ENCODE results near the gene ACKR3.

ACKR3 gene

DNA sequence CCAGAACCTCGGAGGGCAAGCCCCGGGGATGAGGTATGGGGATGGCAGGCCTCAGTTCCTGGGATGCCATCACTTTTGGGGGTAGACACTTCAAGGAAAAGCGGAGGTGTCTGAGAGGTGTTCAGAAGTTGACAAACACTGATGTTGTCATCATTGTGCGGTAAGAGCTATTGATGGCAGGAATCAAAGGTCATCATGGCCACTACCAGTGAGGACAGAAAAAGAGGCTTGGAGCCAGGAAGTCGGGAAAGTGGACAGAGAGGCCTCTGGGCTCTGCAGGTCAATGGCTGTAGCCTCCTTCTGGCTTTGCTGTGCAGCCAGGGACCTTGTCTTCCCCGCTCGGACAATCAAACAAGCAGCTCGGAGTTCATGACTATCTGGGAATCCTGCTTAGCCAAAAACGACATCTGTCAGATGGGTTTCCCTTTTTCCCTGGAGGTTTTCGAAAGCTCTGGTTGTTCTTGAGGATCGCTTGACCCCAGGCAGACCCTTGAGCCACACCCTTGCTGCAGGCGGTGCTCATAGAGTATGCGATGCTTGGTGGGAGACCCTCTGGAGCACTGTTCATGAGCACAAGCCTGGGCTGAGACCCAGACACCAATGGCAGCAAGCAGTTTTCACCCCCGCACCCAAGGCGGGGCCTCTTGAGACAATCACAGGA is 19.4 kb downstream of the ACKR3 start:
- no peak for FAIRE-seq

DNA sequence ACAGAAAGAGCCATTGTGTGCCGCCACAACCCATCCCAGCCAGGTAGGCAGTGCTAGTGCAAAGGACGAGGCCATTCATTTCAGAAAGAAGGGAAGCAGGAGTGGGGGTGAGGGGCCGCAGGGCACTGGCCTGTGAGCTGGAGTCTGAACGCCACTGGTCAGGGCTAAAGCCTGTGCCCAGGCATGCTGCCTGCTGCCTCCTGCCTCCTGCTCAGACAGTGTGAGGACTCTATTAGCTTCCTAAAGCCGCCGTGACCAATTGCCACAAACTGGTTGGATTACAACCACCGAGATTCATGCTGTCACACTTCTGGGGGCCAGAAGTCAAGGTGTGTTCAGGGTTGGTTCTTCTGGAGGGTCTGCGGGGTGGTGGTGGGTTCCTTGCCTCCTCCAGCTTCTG is 21.2 kb downstream of the ACKR3 start:
- no peak for FAIRE-seq

DNA sequence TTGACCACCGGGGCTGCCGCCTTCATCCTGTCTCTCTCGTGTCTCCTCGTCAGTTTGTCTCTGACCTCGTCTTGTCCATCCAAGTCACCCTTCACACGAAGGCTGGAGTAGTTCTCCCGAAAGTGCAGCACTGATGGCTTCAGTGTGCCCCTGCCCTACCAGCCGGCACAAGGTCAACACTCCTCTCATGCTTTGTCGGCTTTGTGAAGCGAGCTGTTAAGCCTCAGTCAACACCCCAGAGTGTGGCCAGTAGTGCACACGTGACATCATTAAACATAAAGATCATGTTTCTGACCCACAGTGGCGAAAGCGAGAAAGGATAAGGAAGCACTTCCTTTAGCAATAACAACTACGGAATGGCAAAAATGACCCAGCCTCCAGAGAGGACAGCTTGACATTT is 23.2 kb downstream of the ACKR3 start:
- FAIRE-seq = no peak

DNA sequence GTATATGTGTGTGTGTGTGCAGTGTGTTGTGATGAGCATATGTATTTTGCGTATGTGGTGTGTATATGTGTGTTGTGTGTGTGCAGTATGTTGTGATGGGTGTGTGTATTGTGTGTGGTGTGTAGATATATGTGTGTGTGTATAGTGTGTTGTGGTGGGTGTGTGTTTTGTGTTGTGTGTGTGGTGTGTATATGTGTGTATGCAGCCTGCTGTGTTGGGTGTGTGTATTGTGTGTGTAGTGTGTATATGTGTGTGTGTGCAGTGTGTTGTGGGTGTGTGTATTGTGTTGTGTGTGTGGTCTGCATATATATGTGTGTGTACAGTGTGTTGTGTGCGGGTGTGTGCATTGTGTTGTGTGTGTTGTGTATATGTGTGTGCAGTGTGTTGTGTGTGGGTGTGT is 23.9 kb downstream of the ACKR3 start:
- no peak for FAIRE-seq

DNA sequence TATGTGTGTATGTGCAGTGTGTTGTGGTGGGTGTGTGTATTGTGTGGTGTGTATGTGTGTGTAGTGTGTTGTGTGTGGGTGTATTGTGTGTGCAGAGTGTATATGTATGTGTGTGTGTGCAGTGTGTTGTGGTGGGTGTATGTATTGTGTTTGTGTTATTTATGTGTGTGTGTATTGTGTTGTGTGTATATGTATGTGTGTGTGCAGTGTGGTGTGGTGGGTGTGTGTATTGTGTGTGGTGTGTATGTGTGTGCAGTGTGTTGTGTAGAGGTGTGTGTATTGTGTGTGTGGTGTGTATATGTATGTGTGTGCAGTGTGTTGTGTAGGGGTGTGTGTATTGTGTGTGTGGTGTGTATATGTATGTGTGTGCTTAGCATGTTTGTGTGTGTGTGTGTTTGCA is 24.3 kb downstream of the ACKR3 start:
- no peak for FAIRE-seq

DNA sequence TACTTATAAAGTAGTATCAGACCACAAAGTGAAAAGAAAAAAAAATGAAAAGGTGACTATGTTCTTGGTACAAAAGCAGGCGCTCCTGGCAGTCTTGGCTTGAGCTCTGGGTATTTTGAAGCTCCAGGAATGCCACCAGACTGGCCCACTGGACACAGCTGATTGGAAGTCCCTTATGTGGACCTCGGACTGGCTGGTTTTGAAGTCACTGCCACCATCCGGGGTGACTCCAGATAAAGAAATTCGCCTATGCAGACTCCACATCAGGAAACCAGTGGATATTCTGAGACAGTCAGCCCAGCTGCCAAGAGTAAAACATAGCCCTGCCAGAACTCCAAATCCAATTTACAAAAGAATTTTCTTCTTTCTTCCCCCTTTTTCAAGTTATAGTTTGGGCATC is 28.0 kb downstream of the ACKR3 start:
- FAIRE-seq = no peak

DNA sequence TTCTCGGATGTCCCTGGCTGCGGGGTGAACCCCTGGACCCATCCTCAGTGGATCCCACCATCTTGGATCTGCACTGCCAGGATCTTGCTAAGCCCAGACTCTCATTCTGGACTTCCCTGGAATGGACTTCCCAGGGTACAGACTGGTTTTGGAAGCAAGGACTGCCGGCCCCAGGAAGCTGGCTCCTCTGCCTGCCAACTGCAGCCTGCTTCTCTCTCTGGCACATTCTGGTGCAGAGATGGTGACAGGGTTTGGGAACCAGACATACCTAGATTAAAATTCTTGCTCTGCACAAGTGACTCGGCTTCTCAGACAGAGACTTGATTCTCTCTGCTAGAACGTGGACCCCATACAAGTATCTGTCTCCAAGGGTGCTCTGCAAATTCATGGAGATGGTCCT is 29.4 kb downstream of the ACKR3 start:
- FAIRE-seq = no peak

DNA sequence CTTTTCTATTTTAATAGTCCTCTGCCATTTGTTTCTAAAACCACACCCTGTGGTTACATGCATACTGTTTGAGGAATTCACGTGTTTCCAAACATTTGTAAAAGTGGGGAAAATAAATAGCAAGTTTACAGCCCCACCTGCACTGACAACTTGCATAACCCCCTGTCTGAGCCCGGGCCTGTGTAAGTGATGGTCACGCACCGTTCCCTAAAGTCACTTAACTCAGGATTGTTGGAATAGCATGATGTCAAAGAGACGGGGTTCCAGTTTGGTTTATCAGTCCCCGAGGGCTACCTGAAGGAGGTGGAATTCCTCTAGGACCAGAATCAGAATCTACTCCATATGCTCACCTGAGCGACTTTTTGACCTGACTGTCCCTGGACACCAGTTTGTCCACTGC is 30.5 kb downstream of the ACKR3 start:
- no peak for FAIRE-seq

DNA sequence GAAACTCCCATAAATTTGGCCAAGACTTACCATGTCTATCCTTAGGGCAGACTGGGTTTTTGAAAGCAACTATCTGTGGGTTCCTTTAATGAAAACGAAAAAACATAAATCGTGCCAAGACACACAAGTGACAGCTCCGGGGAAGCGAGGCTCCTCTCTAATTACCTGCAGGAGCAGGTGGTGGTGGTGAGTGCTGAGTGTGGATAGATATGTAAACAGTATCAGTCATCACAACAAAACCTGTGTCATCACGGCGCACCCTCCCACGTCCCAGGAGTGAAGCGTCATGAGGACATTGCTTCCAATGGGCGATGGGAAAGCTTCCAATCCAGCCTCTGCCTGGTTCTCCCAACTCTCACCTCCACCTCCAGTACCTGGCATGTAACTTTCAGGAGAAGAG is 31.3 kb downstream of the ACKR3 start:
- no peak for FAIRE-seq

DNA sequence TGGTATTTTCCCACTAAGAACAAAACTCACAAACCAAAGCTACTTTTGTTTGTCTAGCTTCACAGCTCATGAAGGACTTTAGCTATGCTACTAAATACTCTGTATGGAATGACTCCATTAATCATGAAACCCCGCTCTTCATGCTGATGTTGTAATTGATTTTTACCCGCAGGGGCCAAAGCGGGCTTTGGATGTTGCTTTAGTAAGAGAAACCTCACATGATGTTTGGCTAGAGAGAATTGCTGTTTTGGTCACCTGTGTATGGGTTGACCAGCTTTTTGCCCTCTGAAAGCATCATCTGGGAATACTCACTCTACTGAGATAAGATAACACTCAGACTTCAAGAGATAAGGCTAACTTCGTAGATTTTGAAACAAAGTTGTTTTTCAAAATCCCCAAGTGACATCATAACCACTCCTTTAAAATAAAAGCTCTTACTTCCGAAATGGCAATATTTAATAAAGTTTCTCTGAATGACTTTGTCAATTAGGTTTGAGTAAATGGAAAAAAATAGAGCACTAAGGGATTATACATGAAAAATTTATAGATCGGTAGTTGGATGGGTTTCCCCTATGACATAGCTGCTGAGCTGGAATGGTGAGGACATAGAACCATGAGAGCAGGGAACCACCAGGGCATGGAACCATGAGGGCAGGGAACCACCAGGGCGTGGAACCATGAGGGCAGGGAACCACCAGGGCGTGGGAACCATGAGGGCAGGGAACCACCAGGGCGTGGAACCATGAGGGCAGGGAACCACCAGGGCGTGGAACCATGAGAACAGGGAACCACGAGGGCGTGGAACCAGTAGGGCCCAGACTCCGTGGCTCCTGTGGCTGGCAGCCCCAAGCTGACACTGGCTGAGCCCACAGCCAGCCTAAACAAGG is 31.9 kb downstream of the ACKR3 start:
- no peak for FAIRE-seq

DNA sequence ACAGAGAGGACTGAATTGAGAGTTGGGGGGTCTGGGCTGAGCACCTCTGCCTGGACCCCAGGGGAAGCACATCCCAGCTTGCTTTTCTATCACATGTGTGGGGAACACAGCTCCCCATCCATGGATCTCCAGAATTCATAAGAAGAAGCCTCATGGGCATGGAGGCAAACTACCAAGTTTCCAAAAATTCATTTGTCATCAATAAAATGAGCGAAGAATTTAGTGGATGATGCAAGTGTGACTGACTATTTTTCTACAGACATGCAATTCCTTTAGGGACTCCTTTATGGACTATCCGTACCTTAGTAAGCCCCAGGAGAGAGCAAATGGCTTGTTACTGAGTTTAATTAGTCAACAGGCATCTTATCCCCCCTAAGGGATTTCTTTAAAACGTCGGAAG is 33.1 kb downstream of the ACKR3 start:
- FAIRE-seq = no peak

DNA sequence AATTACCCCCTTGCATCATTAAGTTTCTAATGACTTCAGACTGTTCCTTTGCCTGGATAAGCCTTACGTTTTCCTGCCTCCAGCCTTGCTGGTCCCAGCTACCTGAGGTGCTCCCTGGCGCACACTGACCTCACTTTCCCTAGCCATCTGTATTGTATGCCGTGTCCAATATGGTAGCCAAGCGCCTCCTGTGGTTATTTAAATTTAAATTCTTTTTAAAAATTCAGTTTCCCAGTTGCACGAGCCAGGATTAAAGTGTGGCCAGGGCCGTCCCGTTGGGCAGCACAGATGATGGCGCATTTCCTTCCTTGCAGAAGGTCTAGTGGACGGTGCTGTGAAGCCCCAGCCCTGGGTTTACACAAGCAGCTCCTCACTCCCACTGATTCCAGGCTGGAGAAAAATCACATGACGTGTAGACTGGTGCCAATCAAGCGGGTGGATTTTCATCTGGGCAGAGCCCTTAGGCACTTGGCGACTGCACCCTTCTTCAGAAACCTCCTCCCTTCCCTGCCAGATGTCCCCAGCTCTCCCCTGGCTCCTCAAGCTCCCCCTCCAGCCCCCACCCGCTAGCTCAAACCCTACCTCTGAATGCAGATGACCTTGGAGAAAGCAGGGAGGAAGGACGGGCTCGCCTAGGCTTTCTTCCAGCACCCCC is 33.9 kb downstream of the ACKR3 start:
- no peak for FAIRE-seq

DNA sequence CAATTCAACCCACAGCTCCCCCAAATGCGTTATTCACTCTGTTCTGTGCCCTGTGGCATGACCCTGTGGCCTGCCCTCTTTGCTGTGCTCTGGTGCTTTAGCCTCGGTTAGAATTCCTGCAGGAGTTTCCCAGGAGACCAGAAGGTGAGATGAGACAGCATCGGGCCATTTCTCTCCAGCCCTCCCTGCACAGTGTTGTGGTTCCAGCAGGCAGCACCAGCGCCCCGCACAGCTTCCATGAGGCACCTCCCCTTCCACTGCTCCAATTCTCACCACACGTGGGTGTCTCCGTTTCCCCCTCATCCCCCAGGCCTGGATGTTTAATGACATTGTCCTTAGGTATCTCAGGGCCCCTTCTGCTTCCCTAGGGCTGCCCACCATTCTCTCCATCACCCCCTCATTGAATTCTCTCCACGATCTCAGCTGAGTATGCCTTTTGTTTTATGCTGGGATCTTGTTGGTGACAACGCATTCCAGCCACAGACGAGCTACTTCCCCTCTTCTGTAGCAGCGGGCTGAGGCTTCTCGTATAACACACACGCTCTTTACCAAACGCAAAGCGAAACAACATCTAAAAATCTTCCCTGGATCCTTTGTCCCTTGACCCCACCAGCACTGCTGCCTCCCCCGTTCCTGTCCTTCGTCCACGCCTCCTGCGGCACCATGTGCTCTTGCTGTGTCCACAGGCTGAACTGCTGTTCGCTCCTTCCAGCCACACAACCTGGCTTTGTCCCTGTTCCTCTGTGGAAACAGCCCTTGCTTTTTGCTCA is 35.1 kb downstream of the ACKR3 start:
- FAIRE-seq = no peak

DNA sequence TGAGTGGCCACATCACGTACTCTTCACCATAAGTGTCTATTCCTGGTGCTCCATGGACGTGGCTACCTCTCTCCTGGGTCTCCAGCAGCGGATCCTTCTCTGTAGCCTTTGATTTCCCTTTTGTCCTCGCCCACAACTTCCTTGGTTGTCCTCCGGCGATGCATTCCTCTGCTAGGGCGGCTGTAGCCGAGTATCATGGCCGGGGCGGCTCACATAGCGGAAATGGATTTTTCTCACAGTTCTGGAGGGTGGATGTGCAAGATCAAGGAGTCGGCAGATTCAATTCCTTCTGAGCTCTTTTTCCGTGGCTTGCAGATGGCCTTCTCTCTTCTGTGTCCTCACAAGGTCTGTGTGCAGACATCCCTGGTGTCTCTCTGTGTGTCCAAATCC is 35.7 kb downstream of the ACKR3 start:
- no peak for FAIRE-seq

DNA sequence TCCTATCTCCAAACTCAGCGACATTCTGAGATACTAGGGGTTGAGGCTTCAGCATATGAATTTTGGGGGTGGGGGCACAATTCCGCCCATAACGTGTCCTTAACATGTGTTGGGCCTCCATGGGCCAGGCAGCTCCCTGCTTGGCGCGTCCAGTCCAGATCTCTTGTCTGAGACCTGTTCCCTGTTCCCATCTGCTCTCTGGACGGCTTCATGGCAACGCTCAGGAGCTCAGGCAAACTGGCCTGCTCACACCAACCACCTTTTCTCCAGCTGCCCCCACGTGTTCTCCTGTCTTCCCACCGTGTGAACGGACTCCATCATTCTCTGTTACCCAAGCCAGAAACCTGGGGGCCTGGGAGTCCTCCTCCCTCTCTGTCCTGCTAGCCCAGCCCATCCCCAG is 36.4 kb downstream of the ACKR3 start:
- no peak for FAIRE-seq

DNA sequence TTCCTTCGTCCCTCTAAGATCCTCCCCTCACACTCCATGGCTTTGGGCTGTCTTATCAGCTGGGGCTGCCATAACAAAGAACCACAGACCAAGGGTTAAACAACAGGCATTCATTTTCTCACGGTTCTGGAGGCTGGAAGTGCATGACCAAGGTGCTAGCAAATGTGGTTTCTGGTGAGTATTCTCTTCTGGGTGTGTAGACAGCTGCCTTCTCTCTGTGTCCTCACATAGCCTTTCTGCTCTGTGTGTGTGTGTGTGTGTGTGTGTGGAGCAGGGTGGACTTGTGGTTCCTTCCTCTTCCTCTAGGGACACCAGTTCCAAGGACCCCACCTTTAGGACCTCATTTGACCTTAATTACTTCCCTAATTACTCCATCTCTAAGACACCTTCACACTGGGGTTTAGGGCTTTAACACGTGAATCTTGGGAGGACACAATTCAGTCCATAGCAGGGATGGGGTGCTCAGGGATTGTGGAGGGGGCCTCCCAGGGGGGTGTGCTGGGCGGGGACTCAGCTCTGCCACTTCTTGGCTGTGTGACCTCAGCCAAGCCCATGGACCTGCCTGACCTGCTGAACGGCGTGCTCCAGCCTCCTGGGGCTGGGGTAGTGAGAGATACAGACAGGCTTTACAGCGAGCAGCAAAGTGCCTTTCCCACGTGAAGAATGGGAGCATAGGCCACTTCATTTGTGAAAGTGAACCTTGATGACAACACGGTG is 38.0 kb downstream of the ACKR3 start:
- no peak for FAIRE-seq

DNA sequence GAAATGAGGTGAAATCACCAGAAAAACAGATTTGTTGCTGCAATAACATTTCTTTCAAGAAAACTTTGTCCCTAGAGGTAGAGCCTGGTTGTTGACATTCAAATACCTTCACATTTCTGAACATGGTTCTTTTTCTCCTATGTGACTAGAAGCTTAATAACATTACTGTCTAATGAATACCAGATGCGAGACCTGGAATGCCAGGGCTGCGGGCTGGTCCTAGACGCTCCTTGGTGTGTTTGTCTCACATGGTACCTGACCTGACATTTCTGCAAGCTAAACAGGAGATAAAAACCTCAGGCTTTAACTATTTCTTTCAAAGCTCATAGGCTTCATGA is 38.5 kb downstream of the ACKR3 start:
- no peak for FAIRE-seq

DNA sequence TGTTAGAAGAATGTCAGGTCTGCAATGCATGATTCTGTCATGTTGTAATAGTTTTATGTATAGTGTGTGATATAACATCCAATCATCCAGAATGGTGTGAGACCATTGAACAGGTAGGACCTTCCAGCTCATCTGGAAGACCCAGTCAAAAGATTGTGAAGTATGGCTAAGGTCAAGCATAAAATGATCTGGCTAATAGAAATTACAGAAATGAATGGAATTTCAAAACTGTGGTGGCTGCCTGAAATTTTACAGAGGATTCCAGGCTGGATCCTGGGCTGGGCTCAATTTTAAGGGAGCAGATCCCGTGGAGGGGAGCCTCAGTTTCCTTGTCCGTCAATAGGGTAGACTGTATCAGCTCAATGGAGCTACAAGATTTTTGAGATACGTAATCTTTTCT is 39.1 kb downstream of the ACKR3 start:
- FAIRE-seq = no peak

DNA sequence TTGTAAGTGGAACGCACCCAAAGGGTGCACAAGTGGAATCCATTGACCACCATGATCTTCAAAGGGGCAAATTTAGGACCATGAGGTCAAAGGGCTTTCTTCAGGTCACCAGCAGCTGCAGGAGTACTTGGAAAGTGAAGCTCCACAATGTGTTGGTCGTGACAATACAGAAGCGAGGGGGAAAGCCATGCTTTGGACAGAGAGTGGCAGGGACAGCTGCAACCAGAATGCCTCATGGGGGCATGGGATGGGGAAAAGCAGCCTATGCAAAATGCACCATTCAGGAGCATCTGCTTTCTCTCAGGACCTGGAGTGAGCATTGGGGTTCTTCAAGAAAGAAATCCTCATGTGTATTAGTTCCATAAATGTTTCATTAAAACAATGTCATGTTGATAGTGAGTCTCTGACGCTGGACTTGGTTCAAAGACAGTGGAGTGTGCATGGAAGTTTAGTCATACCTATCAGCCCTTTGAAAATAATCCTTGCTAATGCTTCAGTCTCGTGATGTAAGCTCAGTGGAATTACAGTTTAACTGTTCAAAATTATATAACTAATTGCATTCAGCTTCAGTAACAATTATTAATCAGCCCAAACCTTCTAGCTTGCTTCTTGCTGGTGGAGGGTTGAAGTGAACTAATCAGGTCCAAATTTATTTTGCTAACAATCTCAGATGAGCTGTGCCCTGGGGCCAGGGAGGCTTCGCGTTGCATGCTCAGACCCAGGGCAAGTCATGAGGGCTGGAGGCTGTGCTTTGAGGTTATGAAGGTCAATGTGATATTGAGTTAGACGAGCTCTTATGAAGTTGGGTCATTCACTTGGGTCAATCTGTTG is 41.6 kb downstream of the ACKR3 start:
- no peak for FAIRE-seq

DNA sequence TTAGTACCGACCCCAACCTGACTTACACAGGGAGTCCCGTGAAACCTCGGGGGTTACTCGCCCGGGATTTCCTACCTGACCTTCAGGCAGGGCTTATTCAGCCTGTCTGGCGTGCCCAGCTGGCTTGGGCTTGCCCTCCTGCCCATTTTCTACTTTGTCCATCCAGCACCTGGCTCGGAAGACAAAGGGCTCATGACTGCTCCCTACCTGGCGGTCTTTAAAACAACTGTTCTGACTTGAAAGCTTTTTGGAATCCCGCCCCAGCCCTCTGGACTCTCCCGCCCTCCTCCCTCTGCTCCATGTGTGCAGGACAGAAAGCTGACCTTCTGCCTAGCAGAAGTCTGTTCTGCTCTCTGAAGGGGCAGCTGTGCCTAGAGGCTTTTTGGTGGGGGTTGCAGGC is 43.1 kb downstream of the ACKR3 start:
- FAIRE-seq = no peak

DNA sequence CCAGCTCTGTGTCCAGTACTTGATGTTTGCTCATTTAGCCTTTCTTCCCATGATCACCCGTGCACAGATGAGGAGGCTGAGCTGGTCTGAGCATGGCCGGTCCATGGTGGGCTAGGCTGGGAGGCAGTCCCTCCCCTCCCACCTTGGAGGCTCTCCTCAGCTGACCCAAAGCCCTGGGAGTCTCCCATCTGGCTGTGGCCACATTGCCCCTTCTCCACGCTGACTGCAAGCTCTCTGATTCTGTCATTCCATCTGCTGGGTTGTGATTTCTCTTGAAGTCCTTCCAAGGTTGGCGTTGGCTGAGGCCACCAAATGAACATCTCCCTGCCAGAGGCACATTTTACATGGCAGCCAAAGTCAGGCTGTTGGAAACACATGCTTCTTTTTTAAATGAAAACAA is 44.0 kb downstream of the ACKR3 start:
- FAIRE-seq = no peak

DNA sequence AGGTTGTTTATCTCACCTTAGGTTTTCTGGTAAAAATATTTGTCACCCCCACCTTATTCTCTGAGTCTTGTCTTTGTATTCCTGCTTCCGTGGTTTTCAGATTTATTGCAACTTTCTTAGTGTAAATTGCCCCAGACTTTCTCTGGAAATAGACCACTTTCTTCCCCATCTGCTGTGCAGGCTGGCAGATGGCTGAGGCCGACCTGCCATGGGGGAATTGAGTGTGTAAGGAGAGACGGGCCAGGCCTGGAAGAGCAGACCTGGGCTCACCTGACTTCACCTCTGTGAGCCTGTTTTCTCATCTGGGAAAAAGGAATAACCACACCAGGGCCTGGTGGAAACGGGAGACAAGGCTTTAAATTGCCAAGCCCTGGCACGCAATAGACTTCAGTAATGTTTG is 44.9 kb downstream of the ACKR3 start:
- no peak for FAIRE-seq
